Erythroblast (primary cell): ENCODE measurements around the gene HSD11B1L.

Experiments
- GATA1 ChIP-seq: IDR thresholded peaks from 2 replicates; pipeline ENCODE4 v1.6.1; 2011; ENCODE audit warnings: low read depth, mild to moderate bottlenecking, control low read depth, low read length, moderate library complexity
- POLR2A ChIP-seq: IDR thresholded peaks from 2 replicates; pipeline ENCODE4 v1.6.1; 2011; ENCODE audit warnings: mild to moderate bottlenecking, low read length

DNA sequence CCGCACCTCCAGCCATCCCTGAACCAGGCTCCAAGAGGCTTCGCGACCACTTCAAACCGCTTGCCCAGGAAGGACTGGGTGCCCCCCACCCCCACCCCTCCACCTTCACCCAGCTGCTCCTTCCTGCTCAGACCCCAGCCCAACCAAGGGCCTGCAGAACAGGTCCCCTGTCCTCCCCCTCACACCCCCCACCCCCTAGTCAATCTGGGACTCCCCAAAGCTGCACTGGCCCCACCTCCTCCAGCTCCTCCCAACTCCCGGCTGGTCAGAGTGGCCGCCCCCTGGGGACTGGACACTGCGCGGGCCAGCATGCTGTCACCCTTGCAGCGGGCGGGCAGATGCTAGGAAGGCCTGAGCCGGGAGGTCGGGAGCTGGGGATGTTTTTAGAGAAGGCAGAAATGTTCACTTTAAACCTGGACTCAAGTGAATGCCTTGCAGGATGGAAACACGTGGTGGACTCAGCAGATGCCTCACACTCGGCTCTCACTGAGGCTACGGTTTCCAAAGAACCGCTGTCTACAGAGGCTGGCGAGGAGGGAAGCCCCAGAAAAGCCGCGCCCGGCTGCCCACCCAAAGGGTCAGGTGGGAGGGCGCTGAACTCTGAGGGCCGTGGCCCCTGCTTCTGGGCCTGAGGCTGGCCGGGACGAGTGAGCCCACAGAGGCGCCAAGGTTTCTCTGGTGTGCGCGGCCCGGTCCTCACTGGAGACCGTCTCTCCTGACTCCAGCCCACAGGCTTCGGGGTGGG, 17.2 kb downstream of the HSD11B1L start:
- TF ChIP-seq POLR2A (no peak), GATA1 (no peak)
